Hematopoietic multipotent progenitor cell (in vitro differentiated cells): Measurements from ENCODE around the gene SPACA6. TPM values are rescaled to one million over a fixed set of nuclear protein-coding genes. Genes with fewer than 3 reads are reported as not detected.

ENCODE experiments used
- DNase-seq, 3 donors: peaks; one replicate each; pipeline ENCODE4 v3.0.0-alpha.2; 2011 to 2015; ENCODE audit warnings: low read depth in 2 of 3, low spot score in 2 of 3
- total RNA-seq: library from RNA; depleted of rRNA; stranded (reverse); fragments of >200 nt; gene quantifications from one replicate; pipeline ENCODE4 v1.2.3, GENCODE V29; 2012

The SPACA6 gene
- total RNA-seq, 1 donor, result 1.3 TPM

DNA sequence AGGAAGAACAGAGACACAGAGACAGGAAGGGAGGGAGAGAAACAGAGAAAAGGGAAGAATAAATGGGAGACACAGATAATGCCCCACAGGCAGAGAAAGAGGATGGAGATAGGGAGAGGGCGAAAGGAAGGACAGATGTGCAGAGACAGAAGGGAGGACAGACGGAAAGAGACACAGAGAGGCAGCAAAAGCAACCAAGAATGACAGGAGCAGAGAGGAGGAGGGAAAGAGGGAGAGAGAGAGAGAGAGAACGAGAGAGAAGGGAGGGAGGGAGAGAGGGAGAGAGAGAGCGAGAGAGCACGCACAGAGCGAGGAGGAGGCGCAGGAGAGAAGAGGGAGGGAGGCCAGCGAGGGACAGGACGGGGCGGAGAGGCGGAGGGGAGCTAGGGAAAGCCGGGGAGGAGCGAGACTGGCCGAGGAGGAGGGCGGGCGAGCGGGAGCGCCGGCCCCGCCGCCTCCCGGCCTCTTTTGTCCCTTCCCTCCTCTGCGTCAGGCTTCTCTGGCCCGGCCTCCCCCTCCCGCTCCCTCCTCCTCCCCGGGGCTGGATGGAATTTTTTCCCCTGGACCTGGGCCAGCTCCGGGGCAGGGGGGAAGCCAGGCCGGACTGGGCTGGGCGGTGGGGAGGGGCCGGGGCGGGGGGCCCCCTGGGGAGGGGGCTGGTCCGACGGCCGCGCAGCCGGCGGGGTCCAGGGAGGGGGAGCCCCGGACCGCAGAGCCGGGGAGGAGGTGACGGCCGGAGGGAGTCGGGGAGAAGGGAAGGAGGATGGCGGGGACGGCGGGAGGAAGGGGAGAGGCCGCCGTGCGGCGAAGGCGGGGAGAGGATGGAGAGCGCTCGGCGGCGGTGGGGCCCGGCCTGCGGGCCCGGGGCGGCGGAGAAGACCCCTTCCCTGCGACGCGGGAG is 4.2 kb upstream of the SPACA6 start:
- no peak for DNase-seq

DNA sequence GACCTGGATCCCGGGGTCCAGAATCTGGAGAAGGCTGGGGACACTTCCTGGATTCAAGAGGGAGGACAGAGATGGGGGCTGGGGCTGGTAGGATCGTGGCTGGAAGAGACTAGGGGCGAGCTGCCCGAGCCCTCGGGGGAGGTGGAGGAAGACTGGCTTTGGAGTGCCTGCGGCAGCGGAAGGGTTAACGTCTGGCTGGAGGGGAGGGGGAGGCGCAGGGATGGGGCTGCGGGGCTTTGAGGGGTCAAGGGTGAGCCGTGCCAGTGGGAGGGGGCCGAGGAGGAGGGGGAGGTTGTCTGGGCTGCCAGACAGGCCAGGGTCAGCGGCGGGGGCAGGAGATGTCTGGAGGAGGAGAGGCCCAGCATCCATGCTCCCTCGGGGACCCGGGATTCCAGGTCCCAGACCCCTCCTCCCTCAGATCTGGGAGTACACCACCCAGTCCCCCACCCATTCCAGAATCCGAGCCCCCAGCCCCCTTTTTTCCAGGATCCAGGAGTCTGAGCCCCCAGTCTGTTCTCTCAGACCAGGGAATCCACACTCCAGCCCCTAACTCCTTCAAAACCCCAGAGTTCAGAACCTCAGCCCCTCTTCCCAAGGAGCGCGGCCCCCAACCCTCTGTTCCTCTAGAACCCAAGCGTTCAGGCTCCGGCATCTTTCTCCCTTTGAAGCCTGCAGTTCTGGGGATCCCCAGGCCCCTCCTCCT is 3.2 kb upstream of the SPACA6 start:
- no peak for DNase-seq

DNA sequence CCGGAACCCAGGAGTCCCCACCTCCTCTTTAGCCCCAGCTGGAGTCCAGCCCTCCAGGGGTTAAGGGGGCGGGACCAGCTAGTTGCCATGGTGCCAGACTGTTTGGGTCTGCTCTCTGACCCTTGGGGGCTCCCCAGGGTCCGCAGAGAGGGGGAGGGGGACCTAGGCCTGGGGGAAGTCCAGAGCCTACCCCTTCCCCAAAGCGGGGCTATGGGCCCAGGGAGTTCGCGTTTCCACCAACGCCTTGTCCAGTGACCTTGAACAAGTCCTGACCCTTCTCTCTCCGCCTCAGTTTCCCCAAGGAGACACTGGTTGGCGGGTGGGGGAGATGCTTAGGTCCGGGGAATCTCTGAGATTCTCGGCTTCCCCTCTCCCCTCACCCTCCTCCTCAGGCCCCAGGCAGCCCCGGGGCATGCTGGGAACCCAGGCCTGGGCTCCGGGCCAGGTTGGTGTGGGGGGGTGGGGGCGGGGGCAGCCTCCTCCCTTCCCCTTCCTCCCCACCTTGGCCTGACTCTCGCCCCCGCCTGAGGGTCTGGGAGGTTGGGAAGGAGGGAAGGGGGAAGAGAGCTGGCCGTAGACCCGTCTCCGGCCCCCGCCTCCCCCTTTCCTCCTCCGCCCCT is 2.6 kb upstream of the SPACA6 start:
- peak; percentile 49 to 72 (median 71) for DNase-seq

DNA sequence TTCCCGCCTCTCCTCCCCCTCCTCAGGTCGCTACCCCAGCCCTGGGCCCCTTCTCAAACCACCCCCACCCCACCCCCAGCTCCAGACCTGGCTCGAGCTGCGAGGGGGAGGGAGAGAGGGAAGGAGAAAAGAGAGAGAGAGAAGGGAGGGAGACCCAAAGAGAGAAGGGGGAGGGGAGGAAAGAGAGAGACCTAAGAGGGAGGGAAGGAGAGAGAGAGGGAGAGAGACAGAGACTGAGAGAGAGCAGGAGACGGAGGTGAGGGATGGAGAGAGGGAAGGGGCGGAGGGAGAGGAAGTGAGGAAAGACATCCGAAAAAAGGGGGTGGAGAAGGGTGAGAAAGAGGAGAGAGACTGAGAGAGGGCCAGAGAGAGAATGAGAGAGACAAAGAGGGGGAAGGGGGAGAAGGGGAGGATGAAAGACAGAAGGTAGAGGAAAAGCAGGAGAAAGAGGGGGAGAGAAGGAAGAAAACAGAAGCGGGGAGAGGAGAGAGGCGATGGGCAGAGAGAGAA is 2.0 kb upstream of the SPACA6 start:
- no peak for DNase-seq

DNA sequence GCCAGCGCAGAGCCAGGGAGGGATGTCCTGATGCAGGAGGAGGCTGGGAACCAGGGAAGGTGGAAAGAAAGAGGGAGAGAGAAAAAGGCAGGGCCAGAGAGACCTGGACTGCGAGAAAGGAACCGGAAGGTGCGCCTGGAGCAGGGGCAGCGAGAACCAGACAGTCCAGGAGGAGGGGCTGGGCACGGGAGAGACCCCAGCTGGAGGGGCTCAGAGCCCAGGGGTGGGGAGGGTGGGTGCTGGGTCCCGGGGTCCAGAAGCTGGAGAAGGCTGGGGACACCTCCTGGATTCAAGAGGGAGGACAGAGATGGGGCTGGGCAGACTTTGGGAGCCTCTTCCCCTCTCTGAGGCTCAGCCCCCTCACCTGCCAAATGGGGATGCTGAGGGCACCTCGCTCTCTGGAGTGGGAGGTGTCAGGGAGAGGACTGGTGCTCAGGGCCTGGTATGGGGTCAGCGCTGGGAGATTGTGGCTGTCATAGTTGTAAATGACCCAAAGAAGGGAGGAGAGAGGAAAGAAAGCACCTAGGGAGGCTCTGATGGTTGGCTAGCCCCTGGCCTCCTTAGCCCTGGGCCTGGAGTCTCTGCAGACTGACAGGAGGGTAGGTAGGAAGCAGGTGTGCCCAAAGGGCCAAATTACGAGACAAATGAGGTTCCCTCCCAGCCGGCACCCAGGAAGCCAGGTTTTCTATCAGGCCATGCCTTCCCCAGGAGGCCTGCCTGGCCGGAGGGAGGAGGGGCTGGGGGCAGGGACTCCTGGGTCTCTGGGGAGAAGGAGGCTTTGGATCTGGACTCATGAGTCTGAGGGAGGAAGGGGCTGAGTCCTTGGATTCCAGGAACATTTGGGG is 1.3 kb upstream of the SPACA6 start:
- DNase-seq, result no peak

DNA sequence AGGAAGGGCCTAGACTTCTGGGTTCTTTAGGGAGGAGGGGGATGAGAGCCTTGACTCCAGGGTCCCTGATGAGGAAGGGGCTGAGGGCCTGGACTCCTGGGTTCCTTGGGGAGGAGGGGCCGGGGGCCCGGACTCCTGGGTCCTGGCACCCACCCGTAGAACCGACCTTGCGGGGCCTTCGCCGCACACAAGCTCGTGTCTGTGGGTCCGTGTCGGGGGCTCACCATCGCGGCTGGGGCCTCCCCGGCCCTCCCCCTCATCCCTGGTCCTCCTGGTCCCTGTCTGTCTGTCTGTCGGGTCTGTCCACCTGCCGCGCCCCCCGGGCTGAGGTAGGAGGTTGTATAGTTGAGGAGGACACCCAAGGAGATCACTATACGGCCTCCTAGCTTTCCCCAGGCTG is 662 bp upstream of the SPACA6 start:
- no peak for DNase-seq

DNA sequence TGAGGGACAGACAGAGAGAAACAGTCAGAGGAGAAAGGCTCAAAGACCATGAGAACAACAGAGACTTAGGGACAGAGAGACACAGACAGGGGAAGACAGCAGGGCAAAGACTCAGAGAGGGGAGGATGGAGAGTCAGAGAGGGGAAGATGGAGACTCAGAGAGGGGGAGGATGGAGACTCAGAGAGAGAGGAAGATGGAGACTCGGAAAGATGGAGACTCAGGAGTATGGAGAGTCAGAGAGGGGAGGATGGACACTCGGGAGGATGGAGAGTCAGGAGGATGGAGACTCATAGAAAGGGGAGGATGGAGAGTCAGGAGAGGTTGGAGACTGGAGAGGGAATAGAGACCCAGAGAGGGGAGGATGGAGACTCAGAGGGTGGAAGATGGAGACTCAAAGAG is 689 bp downstream of the SPACA6 start:
- no peak for DNase-seq

DNA sequence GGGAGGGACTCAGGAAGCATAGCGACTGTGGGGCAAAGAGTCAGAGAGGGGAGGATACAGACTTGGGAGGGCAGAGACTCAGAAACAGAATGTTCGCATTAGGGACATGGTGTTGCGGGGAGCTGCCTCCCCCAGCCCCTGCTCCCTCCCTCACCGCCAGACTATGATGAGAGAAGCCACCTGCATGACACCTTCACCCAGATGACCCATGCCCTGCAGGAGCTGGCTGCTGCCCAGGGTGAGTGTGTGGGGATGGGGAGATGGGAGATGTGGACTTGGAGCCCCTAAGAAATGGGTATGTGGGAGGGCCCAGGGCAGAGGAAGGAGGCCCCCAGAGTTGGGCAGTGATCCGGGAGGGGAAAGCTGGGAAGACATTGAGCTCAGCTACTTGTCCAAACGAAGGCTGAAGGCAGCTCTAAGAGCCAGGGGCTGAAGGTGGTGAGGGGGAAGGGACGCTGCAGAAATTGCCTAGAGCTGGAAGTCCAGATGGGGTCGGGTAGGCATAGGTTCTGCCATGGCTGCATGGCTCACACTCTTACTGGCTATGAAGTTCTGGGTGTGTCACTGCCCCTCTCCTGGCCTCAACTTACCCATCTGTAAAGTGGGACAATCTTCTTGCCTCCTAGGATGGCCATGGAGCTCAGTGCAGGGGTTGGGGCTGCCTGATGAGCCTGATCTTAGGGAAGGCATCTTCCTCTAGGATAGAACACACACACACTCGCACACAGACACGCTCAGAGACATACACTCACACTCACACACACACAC is 1.4 kb downstream of the SPACA6 start:
- no peak for DNase-seq

DNA sequence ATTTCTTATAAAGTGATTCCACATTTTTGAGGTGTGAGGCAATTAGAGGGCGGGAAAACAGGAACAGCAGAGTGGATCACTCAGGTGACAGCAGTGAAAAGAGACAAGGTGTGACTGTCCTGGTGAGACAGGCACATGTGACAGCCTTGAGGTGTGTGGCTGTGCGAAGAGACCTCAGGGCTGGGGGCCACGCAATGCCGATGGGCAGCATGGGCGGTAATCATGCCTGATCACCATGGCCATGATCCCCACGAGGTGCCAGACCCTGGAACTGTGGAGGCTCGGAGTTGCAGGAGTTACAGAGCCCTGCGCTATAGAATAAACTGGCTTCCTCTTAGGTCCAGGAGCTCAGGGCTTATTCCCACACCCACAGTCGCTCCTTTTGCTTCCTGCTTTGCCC is 2.0 kb downstream of the SPACA6 start:
- DNase-seq, result no peak

DNA sequence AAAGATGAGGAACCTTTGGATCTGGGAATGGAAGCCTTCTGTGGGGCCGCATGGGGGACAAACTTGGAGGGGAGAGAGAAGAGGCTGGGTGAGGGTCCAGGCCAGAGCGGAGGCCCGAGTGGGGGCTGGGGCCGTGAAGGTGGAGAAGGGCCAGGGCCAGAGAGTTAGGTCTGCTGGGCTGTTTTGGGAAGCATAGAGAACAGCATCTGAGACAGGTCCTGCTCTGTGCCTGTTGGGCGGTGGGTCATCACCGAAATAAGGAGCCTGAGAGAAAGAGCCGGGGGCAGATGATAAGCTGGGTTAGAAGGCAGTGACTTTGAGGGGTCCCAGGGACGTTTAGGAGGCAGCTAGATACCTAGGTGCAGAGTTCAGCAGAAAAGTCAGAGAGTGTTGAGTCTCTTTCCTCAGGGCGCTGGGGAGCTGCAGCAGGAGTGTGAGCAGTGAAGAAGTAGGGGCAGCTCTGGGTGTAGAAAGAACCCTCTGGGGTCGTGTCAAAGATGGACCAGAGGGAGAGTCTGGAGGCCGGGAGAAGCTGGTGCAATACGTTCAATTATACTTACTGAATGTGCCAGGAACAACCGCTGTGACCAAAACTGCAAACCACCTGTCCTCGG is 2.7 kb downstream of the SPACA6 start:
- no peak for DNase-seq

DNA sequence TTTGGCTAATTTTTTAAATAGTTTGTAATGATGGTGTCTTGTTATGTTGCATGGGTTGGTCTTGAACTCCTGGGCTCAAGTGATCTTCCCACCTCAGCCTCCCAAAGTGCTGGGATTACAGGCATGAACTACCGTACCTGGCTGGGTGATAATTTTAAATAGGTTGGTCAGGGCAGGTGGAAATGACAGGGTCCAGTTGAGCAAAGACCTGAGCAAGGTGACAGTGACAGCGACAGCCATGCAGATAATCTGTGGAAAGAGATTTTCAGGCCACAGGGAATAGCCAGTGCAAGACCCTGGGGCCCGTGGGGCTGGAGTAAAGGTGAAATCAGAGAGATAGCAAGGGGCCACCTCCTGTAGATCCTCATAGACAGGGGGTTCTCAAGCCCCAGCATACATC is 3.5 kb downstream of the SPACA6 start:
- DNase-seq, result no peak

DNA sequence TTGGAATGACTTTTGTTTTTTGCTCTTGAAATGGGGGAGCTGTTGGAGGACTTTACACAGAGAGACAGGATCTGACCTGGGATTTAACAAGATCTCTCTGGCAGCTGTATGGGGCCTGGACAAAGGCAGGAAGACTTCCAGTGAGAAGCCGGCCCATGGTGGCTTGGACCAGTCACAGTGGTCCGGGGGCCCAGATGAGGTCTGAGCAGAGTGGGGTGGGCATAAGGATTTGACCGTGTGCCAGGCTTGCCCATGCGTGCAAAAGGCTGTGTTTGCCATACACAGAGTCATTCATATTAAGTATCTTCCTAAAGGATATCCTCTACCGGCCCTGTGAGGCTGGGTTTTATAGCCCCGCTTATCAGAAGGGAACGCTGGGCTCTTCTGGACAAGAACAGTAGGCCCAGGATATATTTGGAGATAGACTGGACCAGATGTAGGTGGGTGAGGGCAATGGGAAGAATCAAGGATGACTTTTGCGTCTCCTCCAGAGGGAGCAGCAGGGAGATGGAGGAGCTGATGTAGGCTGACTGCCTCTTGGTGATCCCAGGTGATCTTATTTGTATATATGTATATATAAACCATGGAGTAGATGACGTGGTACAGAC is 4.1 kb downstream of the SPACA6 start:
- no peak for DNase-seq

DNA sequence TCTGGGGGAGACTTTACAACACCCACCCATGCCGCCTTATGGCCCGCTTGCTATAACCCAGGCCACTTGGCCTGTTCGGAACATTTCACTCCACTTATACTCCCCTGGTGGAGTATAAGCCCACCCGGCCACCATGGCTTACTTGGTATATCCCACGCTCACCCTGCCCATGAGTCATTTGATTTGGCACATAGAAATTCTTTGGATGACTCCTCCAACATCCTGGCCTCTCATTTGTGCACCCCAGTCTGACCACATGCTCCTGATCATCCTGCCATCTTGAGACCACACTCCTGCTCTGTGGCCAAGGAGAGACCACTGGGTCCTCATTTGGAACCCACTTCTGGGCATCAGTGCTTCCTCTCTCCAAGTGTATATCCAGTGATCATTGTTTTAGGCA is 5.2 kb downstream of the SPACA6 start:
- DNase-seq, result no peak

DNA sequence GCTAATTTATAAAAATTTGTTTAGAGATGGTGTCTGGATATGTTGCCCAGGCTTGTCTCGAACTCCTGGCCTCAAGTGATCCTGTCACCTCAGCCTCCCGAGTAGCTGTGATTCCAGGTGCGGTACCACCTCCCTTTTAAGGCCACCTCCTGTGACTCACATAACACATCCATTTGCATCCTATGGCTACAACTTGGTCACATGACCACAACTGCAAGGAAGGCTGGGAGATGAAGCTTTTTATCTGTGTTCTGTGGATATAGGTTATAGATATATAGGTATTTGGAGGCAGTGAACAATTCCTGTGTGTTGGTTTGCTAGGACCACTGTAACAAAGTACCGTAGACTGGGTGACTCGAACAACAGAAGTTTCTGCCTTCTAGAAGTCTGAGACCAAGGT is 6.0 kb downstream of the SPACA6 start:
- DNase-seq, result no peak

DNA sequence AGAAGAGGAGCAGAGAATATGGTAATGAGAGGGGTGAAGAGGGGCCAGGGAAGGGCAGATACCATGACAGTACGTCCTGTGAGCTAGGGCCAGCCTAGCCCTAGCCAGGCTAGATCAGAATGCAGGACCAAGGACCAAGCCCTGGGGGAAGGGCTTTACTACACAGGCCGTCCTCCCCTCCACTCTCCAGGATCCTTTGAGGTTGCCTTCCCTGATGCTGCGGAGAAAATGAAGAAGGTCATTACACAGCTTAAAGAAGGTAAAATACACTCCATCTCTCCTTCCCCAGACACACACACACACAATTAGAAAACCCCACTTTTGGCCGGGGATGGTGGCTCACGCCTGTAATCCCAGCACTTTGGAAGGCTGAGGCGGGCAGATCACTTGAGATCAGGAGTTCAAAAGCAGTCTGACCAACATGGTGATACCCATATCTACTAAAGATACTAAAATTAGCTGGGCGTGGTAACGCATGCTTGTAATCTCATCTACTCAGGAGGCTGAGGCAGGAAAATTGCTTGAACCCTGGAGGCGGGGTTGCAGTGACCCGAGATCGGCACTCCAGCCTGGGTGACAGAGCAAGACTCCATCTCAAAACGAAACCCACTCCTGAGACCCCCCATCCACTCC is 8.5 kb downstream of the SPACA6 start:
- DNase-seq, result no peak

DNA sequence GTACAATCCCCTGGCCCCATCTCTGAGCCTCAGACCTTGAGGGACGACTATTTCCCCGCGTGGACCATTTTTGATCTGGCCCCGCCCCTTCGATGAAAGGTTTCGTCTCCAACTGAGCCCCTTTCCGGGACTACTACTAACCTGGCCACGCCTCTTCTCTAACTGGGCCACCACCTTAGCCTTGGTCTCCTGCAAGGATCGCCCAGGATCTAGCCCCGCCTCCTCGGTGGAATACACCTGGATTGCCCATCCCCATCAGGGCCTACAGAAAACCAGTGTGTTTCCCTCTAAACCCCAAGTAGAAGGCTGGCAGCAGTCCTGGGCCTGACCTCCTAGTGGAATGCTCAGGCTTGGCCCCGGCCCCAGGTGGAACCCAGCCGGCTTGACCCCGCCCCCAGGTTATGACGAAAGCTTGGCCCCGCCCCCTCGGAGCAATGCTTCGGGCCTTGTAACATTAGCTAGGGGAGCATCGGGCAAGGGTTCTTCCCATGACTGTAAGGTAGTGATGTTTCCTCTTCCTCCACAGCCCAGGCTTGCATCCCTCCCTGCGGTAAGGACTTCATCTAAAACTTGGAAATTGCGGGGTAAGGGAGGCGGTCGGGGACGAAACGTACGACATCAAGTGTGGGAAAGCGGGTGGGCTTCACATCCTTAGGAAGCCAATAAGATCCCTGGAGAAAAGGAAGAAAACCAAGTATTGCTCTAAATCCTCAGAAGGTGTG is 9.1 kb downstream of the SPACA6 start:
- DNase-seq, result peak in 2 of 3 donors; percentile 68

DNA sequence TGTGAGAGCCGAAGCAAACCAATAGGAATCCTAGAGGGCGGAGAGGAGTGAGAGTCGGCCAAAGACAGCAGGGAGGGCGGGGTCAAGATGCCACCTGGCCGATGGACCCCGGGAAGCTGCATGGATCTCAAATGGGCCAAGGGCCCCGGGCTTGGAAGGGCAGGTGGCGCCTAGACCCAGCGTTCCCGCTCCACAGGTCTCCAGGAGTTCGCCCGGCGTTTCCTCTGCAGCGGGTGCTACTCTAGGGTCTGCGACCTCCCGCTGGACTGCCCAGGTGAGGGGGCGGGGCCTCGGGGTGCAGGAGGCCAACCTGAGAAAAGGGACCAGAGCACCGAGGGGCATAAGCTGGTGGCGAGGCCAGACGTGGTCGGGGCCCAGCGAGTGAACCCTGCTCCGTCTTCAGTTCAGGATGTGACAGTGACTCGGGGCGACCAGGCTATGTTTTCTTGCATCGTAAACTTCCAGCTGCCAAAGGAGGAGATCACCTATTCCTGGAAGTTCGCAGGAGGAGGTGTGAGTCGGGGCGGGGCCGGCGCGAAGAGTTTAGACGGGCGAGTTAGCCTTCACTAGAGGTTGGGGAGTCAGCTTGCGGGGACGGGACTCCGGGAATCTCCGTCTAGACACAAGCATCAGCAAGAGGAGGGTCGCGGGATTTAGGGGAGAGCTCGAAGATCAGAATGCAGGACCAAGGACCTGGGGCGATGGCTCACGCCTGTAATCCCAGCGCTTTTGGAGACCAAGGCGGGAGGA is 9.9 kb downstream of the SPACA6 start:
- no peak for DNase-seq
